GM12874 (cell line): ENCODE data around the gene THBD.

Experiments
- TF ChIP-seq, protein P1 (sequence below): IDR thresholded peaks from 2 replicates; pipeline ENCODE4 v1.5.1; 2011; ENCODE audit warnings: low read depth, mild to moderate bottlenecking, control low read depth, low read length, moderate library complexity; ENCODE audit not compliant: insufficient read depth

Gene THBD

GRCh38 chr20:23032056-23032749 is 17.3 kb downstream of the THBD start:
- TF ChIP-seq, protein P1, sequence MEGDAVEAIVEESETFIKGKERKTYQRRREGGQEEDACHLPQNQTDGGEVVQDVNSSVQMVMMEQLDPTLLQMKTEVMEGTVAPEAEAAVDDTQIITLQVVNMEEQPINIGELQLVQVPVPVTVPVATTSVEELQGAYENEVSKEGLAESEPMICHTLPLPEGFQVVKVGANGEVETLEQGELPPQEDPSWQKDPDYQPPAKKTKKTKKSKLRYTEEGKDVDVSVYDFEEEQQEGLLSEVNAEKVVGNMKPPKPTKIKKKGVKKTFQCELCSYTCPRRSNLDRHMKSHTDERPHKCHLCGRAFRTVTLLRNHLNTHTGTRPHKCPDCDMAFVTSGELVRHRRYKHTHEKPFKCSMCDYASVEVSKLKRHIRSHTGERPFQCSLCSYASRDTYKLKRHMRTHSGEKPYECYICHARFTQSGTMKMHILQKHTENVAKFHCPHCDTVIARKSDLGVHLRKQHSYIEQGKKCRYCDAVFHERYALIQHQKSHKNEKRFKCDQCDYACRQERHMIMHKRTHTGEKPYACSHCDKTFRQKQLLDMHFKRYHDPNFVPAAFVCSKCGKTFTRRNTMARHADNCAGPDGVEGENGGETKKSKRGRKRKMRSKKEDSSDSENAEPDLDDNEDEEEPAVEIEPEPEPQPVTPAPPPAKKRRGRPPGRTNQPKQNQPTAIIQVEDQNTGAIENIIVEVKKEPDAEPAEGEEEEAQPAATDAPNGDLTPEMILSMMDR, result no peak

DNA sequence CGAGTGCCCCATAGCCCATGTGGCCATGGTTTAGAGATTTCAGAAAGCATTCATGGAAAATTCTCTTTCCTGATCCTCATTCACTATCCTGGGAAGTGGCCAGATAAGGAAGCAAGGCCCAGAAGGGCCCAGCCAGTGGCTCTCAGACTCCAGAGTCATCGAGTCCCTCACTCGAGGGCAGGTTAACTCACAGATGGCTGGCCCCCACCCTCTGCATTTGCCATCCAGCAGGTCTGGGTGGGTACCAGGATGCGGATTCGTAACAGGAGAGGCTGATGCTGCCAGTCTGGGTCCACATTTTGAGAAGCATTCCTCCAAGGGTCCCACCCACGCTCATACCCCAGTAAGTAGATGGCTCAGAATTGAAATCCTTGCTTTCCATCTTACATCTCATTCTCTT is 18.1 kb downstream of the THBD start:
- TF ChIP-seq, protein P1, result no peak

DNA sequence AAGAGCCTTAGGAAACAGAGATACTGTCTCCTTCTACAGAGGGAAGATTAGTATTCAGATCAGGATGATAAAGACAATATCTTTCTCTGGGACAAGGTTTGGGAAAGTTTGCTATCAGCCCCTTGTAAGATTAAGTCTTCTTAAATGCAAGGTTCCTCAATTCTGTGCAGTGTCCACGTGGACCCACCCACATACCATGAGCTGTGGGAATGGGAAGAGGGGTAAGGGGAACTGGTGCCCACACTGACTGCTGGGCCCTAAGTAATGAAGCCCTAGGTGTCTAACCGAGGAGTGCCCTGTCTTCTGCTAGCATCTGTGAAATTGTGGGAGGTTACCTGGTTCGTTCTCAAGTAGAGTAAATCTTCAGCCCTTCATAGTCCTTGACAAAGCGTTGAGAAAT is 20.1 kb downstream of the THBD start:
- TF ChIP-seq, protein P1, result no peak

DNA sequence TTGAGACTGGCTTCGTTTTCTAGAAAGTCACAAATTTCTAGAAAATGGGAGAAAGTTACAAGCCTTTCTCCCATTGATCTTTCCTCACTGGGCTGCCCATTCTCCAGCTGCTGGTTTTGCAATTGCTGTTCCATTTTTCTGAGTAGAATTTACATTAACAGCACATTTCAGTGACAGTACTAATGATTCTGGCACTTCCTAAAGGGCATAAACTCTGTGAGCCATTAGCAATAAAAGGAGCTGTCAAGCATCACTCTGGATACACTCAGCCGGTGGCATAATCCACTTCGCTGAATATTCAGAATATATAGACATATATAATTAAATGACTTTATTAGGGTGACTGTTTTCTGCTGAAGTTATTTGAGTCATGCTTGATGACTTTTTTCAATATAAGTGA is 21.1 kb downstream of the THBD start:
- TF ChIP-seq, protein P1, result no peak

DNA sequence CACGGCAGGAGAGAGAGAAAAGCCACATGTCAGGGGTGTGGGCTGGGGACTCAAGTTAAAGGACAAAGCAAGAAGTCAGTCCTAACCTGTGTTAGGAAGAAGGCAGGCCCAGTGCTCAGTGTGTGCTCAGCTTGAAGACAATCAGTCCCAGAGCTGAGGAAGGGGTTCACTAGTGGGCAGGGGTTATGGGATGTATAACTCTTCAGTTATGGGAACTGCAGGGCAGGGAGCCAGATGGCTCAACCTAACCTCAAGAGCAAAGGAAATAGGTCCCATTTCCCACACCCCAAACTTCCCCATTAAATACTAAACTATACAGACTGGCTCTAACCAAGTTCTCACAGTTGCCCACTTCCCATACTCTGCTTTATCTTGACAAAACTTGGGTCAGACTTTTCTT is 21.8 kb downstream of the THBD start:
- TF ChIP-seq, protein P1, result no peak

DNA sequence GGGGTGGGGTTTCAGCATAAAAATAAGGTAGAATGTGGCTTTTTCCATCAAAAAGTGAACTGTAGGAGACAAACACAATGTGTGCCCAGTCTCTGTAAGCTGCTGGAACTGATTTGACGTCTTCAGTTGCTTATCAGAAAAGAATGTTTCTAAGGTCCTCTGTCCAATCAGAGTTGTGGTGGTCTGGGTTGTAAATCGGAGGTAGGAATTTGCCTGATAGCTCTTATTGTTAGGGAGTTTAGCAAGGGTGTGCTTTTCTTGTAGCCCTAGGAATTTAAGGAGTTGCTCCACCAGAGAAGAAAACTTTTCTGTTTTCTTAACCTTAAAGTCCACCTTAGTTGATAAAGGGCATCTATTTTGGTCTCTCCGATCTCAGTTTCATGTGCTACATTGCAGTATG is 24.8 kb downstream of the THBD start:
- TF ChIP-seq, protein P1, result no peak

GRCh38 chr20:23023621-23024177 is 25.8 kb downstream of the THBD start:
- TF ChIP-seq, protein P1, result no peak
